Mesenchymal stem cell (in vitro differentiated cells and primary cell): Measurements from ENCODE around the gene PF4V1.
A peak's percentile ranks its signal among the peaks of the same experiment; 100 is the strongest.

Experiments used
- DNase-seq: peaks from one replicate; pipeline ENCODE4 v3.0.0-alpha.2; 2013
- H2AFZ ChIP-seq: one replicate; pipeline ENCODE4 v1.6.1; 2013; ENCODE audit warnings: low read depth, mild to moderate bottlenecking, control low read depth, inconsistent platforms, low read length, moderate library complexity
- H2AK5ac ChIP-seq: 2 replicates; pipeline ENCODE4 v1.6.1; 2013; ENCODE audit warnings: low read length, moderate library complexity, mild to moderate bottlenecking, inconsistent platforms; ENCODE audit not compliant: severe bottlenecking
- H2BK120ac ChIP-seq: one replicate; pipeline ENCODE4 v1.6.1; 2013; ENCODE audit warnings: low read depth, mild to moderate bottlenecking, inconsistent platforms, low read length, moderate library complexity
- H2BK12ac ChIP-seq, 2 experiments: one replicate each; pipeline ENCODE4 v1.6.1; 2013; ENCODE audit warnings: inconsistent platforms in 2 of 2, low read length in 2 of 2, mild to moderate bottlenecking in 2 of 2, moderate library complexity in 2 of 2, control low read depth in 1 of 2
- H2BK15ac ChIP-seq: one replicate; pipeline ENCODE4 v1.6.1; 2013; ENCODE audit warnings: mild to moderate bottlenecking, low read depth, inconsistent platforms; ENCODE audit not compliant: poor library complexity, severe bottlenecking
- H2BK5ac ChIP-seq: 2 replicates; pipeline ENCODE4 v1.6.1; 2013; ENCODE audit warnings: low read depth, mild to moderate bottlenecking, low read length, control low read depth, inconsistent platforms; ENCODE audit not compliant: poor library complexity, severe bottlenecking
- H3K14ac ChIP-seq, 2 experiments: one replicate each; pipeline ENCODE4 v1.6.1; 2013; ENCODE audit warnings: inconsistent platforms in 2 of 2, low read length in 2 of 2, control low read depth in 1 of 2, mild to moderate bottlenecking in 1 of 2, moderate library complexity in 1 of 2
- H3K18ac ChIP-seq, 2 experiments: one replicate each; pipeline ENCODE4 v1.6.1; 2013; ENCODE audit warnings: inconsistent platforms in 2 of 2, low read length in 2 of 2, control low read depth in 1 of 2, low read depth in 1 of 2, mild to moderate bottlenecking in 1 of 2
- H3K23ac ChIP-seq, 2 experiments: one replicate each; pipeline ENCODE4 v1.6.1; 2013; ENCODE audit warnings: inconsistent platforms in 2 of 2, low read length in 2 of 2, mild to moderate bottlenecking in 2 of 2, moderate library complexity in 2 of 2, control low read depth in 1 of 2
- H3K27ac ChIP-seq: 2 replicates; pipeline ENCODE4 v1.5.1; 2013; ENCODE audit warnings: mild to moderate bottlenecking, moderate library complexity, low read length, control low read depth, inconsistent platforms; ENCODE audit not compliant: poor library complexity, severe bottlenecking
- H3K27me3 ChIP-seq, 2 experiments: 2 replicates each; pipeline versions ENCODE4 v1.6.1 to v1.7.0; 2013; ENCODE audit warnings: low read length in 2 of 2, mild to moderate bottlenecking in 2 of 2, moderate library complexity in 2 of 2, control low read depth in 1 of 2, inconsistent platforms in 1 of 2; ENCODE audit not compliant: control insufficient read depth in 1 of 2, insufficient read depth in 1 of 2
- H3K36me3 ChIP-seq, 2 experiments: 2 replicates each; pipeline versions ENCODE4 v1.6.1 to v1.7.0; 2013; ENCODE audit warnings: low read length in 2 of 2, control low read depth in 1 of 2, inconsistent platforms in 1 of 2, low read depth in 1 of 2, mild to moderate bottlenecking in 1 of 2; ENCODE audit not compliant: insufficient read depth in 2 of 2, control insufficient read depth in 1 of 2
- H3K4ac ChIP-seq, 2 experiments: one replicate each; pipeline ENCODE4 v1.6.1; 2013; ENCODE audit warnings: inconsistent platforms in 2 of 2, low read length in 2 of 2, mild to moderate bottlenecking in 2 of 2, moderate library complexity in 2 of 2, control low read depth in 1 of 2, low read depth in 1 of 2
- H3K4me1 ChIP-seq: 2 replicates; pipeline ENCODE4 v1.6.1; 2013; ENCODE audit warnings: low read depth, low read length, control low read depth; ENCODE audit not compliant: control insufficient read depth, insufficient read depth
- H3K4me2 ChIP-seq: 2 replicates; pipeline ENCODE4 v1.6.1; 2013; ENCODE audit warnings: low read length, mild to moderate bottlenecking, inconsistent platforms; ENCODE audit not compliant: poor library complexity, severe bottlenecking
- H3K4me3 ChIP-seq, 2 experiments: 2 replicates each; pipeline versions ENCODE4 v1.5.1 to v1.7.0; 2013; ENCODE audit warnings: low read length in 2 of 2, mild to moderate bottlenecking in 2 of 2, control low read depth in 1 of 2, low read depth in 1 of 2; ENCODE audit not compliant: insufficient read depth in 1 of 2
- H3K79me1 ChIP-seq: replicated peaks from 2 replicates; pipeline ENCODE4 v1.6.1; 2013; ENCODE audit warnings: mild to moderate bottlenecking, control low read depth, low read length, inconsistent platforms; ENCODE audit not compliant: poor library complexity, severe bottlenecking
- H3K9ac ChIP-seq: 2 replicates; pipeline ENCODE4 v1.7.0; 2013; ENCODE audit warnings: mild to moderate bottlenecking, low read length, moderate library complexity
- H3K9me3 ChIP-seq: 2 replicates; pipeline ENCODE4 v1.7.0; 2013; ENCODE audit warnings: mild to moderate bottlenecking, low read length; ENCODE audit not compliant: control insufficient read depth
- H4K8ac ChIP-seq: one replicate; pipeline ENCODE4 v1.6.1; 2013; ENCODE audit warnings: inconsistent platforms, mild to moderate bottlenecking, low read length, moderate library complexity
- H4K91ac ChIP-seq: one replicate; pipeline ENCODE4 v1.6.1; 2013; ENCODE audit warnings: mild to moderate bottlenecking, low read length, inconsistent platforms
- WGBS: methylation state at CpG from one replicate; pipeline ENCODE4 v1.1.7; 2013; ENCODE audit warnings: mixed read lengths; 5-methylcytosine and 5-hydroxymethylcytosine counted together

PF4V1 gene

GRCh38 chr4:73902817-73903547 lies 49.9 kb downstream of the PF4V1 start:
- 22% methylated on average over 1 of the region's 3 CpGs for WGBS
- DNase-seq = no peak
- no peak overlapping the region for H3K23ac ChIP-seq
- no peak overlapping the region for H3K14ac ChIP-seq
- no peak overlapping the region for H4K91ac ChIP-seq
- no peaks in the 10 kb centered on the region for H3K27me3 ChIP-seq
- H2BK15ac ChIP-seq = peak overlapping the region; percentile 48
- H4K8ac ChIP-seq = no peak overlapping the region
- H3K9ac ChIP-seq = peak overlapping the region; percentile 49
- no peak overlapping the region for H3K4me2 ChIP-seq
- H2BK5ac ChIP-seq = no peak overlapping the region
- no peaks in the 10 kb centered on the region for H3K9me3 ChIP-seq
- no peak overlapping the region for H3K27ac ChIP-seq
- no peak overlapping the region for H2BK120ac ChIP-seq
- no peak overlapping the region for H2AK5ac ChIP-seq
- peak overlapping the region in 1 of 2 experiments; percentile 27 for H3K18ac ChIP-seq
- H3K4ac ChIP-seq = no peak overlapping the region
- no peak overlapping the region for H2AFZ ChIP-seq
- H2BK12ac ChIP-seq = peak overlapping the region in 1 of 2 experiments; percentile 63
- no peaks in the 10 kb centered on the region for H3K4me1 ChIP-seq
- H3K79me1 ChIP-seq = no peaks in the 10 kb centered on the region
- no peak overlapping the region for H3K4me3 ChIP-seq
- H3K36me3 ChIP-seq = no peaks in the 10 kb centered on the region
